ENCODE data around the gene BCAT1.
"Not testable (repeated sequence)": the region's sequence is repeated elsewhere in the genome, so short reads cannot be mapped to it uniquely, and the experiment has no call there.

Gene BCAT1

DNA sequence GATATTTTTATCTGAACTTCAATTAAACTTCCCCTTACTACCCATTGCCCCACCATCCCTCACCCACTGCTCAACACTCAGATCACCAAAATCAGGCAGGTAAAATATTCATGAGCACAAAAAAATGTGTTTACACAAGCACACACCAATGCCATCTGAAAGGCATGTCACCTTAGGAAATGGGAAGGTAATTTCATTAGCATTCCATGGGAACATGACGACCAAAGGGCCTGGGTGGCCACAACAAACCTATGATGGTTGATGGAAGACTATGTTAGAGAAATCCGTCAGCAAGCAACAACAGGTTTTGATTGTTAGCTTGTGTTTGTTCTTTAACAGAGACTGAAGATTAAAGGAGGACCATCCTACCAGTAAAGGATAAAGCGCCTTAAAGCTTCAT, 97.6 kb downstream of the BCAT1 start:
- DNase-seq, result no peak

DNA sequence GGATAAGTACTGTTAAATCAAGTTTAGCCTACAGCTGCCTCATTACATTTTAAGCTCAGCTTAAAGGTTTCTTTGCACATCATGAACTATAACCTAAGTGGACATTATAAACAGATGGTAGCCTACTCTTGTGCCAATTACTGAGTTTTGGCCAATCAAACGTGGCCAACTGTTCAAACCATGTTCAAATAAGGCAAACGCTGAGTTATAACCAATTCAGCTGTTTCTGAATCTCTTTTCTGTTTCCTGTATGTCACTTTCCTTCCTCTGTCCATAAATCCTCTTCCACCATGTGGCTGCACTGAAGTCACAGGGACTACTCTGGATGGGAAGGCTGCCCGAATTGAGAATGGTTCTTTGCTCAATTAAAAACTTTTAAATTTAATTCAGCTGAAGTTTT, 98.4 kb downstream of the BCAT1 start:
- no peak for DNase-seq

DNA sequence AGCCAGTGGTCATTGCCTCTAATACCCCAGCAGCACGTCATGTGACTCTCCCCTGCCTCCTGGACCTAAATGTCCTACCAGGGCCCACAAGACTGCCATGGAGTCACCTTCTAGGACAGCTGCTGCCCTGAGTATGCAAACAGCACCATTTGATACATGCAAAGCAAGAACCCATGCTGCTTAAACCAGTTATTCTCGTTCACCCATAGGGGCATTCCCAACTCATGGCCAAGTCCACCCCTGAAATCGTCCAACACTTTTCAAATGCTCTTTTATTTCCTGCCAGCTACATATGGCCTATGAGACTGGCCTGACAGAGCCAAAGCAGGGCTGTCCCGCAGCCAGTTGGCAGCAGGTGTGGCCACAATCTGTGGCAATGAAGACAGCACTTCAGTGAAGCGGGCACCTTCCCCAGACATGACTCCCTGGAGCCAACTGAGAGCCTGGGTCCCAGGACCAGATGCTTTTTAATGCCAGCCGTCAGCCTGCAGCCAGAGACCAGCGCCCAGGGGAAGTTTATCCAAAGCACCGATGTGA, 99.9 kb downstream of the BCAT1 start:
- no peak for DNase-seq

DNA sequence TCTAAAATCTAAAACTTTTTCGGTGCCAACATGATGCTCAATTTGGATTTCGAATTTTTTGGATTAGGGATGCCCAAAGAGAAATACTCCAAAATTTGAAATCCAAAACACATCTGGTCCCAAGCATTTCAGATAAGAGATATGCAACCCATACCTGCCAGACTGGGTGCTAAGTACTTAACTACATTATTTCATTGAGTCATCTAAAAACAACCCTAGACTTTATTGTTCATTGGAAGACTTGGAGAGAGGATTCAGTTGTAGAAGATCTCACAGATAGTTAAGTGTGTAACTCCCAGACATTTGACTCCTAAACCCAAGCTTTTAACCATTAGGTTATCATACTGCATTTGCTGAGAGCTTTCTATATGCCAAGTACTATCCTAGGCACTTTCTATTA, 102.2 kb downstream of the BCAT1 start:
- no peak for DNase-seq

DNA sequence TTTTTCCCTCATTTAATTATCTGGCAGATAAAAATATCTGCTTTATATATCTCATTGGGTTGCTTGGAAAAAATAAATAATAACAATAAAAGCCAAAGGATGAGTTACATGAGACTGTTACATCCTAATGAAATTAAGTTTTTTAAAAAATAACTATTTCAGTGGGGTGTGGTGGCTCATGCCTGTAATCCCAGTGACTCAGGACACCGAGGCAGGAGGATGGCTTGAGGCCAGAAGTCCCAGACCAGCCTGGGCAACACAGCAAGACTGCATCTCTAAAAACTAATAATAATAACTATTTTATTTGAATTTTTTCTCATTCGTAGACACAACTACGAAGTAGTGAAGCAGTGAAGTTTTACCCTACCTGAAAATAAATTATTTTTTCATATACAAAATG, 103.3 kb downstream of the BCAT1 start:
- no peak for DNase-seq

DNA sequence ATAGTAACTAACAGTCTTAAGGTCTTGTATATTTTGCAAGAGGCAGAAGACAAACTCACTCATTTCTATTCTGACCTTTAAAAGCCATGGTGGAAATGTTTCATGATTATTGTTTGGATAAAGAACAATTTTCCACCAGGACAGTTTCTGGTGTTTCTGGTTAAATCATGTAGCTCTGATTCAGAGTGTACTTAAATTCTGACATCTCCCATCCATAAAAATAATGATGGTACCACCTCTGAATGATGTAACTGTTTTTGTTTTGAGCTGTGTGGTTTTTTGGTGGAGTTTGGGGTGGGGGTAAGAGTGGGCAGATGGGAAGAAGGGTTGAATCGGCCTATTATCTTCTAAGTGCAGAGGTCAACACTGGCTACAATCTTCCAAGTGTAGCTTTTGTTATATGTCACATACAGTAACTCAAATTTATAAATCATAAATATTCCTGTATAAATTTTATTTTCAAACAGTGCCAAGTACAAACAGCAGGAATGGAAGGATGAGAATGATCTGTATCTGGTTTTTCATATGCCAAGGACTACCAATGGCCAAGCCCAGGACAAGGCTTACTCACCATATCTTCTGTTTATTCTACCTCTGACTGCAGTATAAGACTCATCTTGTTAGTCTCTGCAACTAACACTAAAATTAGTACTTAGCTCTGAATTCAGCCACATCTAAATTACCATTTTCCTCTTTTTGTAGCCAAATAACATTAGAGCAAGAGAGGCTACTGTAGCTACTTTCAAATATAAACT, 108.7 kb downstream of the BCAT1 start:
- no peak for DNase-seq

DNA sequence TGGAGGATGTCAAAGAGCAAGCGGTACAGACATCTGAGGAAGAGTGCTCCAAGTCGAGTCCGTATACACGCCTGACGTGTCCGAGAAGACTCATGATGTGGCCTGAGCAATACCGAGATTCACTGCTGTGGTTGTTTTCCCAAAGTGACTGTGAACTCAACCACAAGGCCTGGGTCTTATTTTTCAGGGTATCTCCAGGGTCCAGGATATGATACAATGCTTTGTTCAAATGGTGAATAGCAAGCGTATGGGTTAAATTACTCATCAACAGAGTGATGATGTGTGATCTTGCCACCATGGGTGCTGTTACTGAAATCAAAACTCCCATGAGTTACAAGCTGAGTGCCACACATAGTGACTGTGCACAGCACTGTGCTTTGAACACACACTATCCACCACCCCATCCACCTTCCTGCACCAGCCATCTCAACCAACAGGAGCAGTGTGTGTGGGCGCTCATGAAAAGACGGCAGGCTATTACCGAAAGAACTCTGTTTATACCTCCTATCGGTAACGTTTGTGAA, 109.6 kb downstream of the BCAT1 start:
- DNase-seq, result no peak

DNA sequence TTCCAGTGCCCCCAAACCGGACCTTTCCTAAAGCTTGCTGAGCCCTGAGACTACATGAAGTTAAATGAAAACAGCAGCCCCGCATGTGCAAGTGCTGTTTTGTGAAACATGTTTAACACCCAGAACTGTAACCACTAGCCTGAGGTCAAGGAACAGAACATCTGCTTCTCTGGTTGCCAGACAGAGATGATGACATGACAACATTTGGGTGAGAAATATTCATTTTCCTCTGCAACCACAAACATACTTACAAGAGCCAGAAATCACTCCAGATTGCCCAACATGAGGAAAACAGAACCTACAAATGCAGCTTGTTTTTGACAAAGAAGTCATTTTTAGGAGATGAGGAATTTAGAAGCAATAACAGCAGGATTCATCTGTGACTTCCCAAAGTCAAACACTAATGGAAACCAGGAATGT, 110.4 kb downstream of the BCAT1 start:
- DNase-seq, result peak; percentile 24

DNA sequence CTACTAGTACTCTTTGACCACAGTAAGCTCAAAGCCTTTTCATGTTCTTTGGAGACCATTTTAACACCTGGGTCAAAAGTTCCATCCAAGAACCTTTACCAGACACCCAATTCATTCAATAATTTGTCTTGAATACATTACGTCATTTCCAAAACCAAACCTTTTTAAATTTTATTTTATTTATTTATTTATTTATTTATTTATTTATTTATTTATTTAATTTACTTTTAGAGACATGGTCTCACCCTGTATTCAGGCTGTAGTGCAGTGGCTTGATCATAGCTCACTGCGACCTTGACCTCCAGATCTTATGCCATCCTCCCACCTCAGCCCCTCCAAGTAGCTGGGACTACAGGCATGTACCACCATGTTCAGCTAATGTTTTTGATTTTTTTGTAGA, 113.5 kb downstream of the BCAT1 start:
- no peak for DNase-seq

DNA sequence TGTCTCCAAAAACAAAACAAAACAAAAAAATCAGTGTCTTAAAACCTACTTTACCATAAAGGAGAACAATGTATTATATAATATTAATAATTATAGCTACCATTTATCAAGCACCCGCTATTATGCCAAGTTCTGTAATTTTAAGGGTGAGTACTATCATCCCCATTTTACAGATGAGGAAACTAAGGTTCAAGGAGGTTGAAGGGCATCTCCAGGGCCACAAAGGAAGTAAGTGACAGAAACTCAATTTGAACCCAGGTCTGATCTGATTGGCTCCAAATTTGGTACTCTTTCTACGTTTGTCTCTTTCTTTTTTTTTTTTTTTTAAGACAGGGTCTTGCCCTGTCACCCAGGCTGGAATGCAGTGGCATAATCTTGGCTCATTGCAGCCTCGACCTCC, 115.4 kb downstream of the BCAT1 start:
- no peak for DNase-seq

DNA sequence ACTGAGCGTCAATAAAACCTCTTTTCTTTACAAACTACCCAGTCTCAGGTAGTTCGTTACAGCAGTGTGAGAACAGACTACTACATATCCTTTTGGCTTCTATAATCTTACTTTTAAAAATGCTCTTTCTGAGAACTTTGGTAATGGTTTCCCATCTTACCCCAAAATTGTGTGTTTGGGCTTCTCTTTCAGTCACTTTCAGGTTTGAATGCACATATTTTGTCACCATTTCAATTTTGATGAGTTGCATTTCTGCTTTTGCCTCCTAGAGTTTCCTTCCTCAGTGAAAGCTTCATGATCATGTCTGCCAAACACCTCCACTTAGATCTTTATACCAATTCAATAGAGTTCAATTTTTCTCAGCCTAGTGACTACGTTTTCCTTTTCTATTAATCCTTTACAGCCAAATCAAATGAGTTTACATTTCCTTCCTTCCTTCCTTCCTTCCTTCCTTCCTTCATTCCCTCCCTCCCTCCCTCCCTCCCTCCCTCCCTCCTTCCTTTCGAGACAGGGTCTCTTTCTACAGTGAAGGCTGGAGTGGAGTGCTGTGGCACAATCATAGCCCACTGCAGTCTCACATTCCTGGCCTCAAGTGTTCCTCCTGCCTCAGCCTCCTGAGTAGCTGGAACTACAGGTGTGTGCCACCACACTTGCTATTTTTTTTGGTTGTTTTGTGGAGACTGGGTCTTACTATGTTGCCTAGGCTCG, 124.9 kb downstream of the BCAT1 start:
- no peak for DNase-seq

DNA sequence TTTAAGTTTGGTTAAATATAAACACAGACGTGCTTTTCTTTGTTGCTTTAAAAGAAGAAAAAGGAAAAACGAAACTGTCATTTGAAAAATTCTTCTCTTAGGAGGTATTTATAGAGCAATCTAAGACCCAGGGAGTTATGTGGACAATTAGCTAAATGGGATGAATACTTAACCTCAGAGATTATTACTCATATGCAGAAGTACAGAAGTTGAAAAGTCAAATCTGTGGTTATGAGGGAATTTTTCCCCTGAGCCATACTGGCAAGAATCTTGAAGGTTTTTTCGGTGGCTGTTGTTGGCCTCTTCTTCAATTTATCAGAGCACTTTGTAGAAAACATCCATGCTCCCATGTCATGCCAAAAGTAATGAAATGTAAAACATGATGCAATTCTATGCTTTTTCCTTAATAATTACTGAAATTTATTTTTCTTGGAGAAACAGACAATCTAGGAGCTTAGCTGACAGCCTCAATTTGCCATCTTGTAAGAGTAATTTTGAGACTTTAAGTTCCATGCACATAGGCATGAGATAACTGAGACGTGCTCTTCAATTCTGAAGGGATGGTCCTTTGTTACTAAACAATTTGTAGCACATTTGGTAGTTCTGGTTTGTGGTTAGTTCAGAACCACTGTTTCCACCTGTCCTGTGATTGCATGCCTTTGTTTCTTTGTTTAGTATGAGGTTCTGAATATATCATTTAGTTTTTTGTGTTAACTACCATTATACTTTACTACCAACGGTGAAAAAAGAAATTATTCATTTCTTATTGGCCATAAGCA, 126.6 kb downstream of the BCAT1 start:
- DNase-seq, result no peak

DNA sequence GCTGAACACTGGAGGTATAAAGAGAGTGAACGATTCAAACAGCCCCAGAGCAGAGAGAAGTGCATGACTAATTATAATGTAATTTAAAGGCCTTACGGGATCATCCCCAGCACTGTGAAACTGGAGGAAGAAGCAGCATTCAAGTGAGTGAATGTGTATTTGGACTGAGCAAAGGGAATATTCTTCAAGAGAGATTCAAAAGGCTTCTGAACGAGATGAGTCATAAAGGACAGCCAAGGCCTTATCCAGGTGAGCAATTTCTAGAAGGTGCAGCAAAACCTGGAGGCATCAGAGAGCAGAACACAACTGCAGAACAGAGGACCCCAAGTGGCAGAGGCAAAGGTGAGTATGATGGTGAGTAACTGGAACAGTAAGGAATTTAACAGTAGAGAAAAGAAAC, 127.2 kb downstream of the BCAT1 start:
- DNase-seq, result no peak

DNA sequence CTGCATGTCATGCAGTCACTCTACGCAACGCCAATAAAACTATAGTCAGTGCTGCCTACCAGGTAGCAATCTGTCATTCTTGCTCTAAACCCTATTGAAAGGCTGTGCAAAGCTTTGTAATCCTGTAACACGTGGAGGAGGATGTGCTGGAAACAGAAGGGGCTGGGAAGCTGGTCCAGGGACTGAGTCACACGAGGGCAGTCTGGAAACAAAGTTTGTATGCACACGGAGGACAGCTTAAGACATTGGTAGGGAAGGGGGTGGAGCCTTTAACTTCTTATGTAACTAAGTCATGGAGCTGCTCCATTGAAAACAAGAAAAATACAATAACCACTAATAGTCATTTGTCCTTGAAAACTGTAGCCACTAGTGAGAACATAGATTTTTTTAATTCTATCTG, 128.0 kb downstream of the BCAT1 start:
- no peak for DNase-seq

DNA sequence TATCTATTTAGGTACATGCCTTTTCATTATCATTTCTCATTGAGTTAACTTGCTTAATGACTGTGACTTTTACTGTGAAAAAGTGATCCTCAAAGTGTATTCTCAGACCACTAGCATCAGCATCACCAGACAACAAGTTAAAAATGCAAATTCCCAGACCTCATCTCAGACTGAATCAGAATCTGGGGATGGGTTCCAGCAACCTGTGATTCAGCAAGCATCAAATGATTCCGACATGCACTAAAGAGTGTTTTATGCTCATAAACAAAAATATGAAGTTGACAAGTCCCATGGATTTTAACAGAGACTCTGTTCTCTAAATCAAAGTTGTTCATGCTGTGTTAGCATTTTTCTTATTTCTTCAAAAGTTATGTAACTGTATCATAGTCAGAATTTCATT, 130.6 kb downstream of the BCAT1 start:
- DNase-seq, result no peak

DNA sequence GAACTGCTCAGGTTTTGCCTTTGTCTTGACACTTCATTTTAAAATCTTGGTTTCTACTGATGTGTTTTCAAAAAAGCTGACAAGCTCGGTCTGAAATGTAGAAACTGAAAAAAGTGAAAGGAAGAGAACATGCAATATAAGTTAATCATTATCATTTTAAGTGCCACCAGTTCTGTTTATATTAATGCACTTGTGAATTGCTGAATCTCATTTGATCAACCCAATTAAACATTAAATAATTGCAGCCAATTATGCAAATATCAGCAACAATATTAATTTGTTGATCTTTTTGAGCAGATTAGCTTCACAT, 133.8 kb downstream of the BCAT1 start:
- no peak for DNase-seq

DNA sequence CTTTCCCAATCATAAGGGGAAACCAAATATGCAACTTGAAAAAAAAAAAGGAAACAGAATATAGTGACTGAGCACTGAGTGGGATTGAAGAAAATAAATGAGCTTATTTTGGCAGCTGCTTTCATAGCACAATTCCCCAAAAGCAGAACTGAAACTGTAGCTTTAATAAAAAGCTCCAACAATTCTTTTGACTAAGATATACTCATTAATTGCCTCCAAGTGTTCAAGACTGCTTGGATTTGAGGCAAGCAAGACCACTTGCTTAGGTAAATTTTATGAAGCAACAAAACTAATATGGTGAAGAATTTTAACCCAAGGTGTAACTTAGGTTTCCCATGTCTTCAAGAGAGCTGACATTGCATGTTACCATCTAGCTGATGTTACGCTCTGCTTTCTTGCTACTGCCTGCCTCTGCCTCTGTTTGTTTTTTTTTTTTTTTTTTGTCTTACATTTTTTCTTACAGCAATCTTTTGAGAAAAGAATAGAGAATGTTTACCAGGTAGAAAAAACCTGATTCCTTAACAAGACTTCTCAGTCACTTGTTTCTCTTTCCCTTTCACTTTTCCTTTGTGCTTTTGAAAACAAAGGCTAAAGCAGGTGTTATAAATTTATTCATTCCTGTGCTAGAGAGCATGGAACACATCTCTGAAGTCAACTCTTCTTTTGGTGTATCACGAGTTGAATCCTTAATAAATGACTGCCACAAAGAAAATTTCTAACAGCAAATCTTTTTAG, 134.4 kb downstream of the BCAT1 start:
- DNase-seq, result no peak

DNA sequence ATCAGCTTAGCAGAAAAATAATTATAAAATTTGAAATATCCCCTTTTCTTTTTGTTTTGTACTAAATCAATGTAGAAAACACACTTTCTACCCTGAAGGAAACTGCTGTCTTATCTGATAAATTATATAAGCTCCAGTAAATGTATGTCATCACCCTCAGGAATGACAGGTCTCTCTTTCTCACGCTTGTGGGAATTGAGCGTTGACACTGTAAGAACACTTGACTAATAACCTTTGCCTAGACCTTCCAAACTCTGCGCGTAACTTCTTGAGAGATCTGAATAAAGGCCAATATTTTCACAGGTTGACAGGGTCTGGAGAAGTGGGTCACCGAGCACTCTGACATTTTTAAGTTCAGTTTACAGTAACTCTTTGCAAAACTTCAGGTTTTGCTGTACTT, 138.5 kb downstream of the BCAT1 start:
- DNase-seq, result no peak

DNA sequence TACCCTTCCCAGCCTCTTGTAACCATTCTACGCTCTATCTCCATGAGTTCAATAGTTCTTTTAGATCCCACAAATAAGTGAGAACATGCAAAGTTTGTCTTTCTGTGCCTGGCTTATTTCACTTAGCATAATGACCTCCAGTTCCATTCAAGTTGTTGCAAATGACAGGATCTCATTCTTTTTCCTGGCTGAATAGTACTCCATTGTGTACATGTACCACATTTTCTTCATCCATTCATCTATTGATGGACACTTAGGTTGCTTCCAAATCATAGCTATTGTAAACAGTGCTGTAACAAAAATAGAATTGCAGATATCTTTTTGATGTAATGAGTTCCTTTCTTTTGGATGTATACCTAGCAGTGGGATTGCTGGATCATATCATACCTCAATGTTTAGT, 139.6 kb downstream of the BCAT1 start:
- DNase-seq, result not testable (repeated sequence)

DNA sequence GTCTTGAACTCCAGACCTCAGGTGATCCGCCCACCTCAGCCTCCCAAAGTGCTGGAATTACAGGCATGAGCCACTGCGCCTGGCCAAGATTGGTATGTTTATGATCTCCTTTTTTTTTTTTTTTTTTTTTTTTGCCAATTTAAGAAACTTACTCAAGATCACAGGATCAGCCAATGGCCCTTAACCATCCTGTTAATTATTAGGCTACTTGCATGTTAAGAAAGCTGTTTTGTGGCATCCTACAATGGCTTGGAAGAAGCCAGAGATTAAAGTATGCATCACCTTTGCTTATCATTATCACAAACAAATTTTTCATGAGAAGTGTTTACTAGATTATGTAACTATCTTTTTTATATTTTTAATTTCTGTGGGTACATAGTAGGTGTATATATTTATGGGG, 140.2 kb downstream of the BCAT1 start:
- DNase-seq, result no peak

DNA sequence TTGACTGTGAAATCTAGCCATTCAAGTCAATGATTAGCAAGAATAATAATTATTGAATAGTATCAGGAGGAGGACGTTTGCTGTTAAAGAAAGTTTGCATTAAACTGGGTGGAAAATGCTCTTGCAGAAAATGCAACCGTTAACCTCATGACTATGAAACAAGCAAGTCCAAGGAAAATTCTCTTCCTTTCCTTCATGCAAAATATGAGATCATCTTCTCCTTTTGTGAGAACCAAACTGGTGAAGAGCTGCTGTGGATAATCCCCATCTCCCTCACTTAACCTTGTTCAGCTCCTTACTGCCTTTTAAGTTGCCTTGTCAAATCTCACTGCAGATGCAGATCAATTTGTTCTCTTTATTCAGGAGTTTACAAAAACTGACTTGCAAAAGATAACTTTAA, 142.5 kb downstream of the BCAT1 start:
- no peak for DNase-seq

DNA sequence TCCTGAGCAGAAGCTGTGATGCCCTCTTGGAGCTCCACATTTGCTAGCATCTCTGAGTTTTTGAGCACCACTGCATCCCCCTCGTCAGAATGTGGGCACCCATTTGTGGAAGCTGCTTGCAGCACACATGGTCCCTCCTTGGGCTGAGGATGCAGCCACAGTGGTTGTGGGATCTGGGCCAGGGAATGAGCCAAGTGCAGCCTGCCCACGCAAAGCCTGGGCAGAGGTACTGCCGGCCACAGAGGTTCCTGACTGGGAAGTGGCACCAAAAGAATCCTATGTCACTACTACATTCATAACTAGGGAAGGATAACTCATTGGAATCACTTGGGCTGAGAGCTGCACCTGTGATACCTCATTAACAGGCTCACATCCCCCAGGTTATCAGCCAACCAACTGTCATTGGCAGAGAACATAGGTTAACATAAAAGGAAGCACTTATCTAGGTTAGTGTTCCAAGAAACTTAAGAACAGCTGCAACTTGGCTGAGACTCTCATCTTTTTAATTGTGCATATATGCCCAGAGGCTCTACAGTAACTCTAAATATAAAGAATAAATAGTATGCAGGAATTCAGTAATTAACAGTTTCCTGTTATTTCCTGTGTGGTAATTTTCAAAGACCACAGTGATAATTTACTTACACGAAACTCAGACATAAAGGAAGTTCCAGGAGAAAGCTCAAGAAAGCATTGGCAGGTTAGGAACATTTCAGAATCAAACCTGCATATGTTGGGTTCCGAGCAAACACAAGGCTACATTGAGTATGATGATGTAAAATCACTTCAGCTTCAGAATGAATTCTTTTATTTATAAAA, 145.3 kb downstream of the BCAT1 start:
- no peak for DNase-seq

Measured in GF-D8 (cell line).